ENCODE results near the gene CCDC157. TPM values are rescaled to one million over a fixed set of nuclear protein-coding genes. Genes with fewer than 3 reads are reported as not detected.

CCDC157 gene
- total and polyA plus RNA-seq, 2 of the 4 experiments (the other 2 are of a cell fraction), result 0.90 to 2.2 TPM

DNA sequence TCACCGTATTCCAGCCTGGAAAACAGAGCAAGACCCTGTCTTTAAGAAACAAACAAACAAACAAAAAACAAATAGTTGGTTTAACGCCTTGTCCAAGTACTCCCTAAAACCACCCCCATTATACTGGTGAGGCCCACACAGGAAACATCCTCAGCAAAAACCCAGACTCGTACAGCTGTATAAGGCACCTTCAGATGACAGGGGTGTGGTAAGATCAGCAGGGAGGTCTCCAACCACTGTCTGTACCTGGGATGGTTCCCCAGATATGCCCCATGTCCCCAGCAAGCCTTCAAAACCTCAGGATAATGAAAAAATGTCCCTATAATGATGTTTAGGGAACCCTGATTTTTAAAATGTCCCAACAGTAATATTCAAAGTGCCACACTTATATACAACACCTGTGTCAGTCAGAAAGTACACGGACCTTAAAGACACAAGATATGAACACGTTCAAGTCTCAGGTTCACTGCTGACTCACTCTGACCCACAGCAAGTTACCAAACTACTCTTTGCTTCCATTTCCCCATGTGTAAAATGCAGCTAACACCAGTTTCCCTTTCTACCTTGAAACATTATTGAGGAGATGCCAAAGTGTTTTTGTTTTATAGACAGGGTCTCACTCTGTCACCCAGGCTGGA is 9.4 kb upstream of the CCDC157 start:
- H3K14ac ChIP-seq (replicated peaks; ENCODE audit: low read depth, low read length), result no peak overlapping the region
- H3K23ac ChIP-seq (ENCODE audit: low read depth, low read length), result no peak overlapping the region
- intact Hi-C loops (cut with micrococcal nuclease) (no loop called here), in situ Hi-C loops (cut with MboI; ENCODE audit: low sequenced_read_pairs) (no loop called here), dilution Hi-C loops (cut with HindIII; ENCODE audit: low sequenced_read_pairs, unreplicated experiment) (no loop called here)
- H2BK120ac ChIP-seq (ENCODE audit: low read depth, low read length), result no peak overlapping the region
- no peak overlapping the region for H2BK5ac ChIP-seq (ENCODE audit: low read depth, low read length, poor library complexity, severe bottlenecking)
- no peak overlapping the region for H3K27ac ChIP-seq (ENCODE audit: insufficient read depth, low read length)
- DNase-seq (no peak), ATAC-seq (ENCODE audit: low read depth) (no peak)
- H3K27me3 ChIP-seq (ENCODE audit: control insufficient read depth, insufficient read depth, low read length), result no peaks in the 10 kb centered on the region
- H3K18ac ChIP-seq (ENCODE audit: low read depth, low read length), result no peak overlapping the region
- no peak overlapping the region for H2BK20ac ChIP-seq (ENCODE audit: low read depth, low read length)
- H2AFZ ChIP-seq (replicated peaks; ENCODE audit: low read length, poor library complexity), result no peak overlapping the region
- no peak overlapping the region for H3K4me2 ChIP-seq (ENCODE audit: low read depth, low read length)
- H2AK9ac ChIP-seq (replicated peaks; ENCODE audit: low read depth, low read length, poor library complexity), result no peak overlapping the region
- H3K9me3 ChIP-seq (ENCODE audit: control insufficient read depth, insufficient read depth, low read length), result no peaks in the 10 kb centered on the region
- peaks cover 22 to 67% of the 10 kb centered on the region in 2 experiments for H3K79me1 ChIP-seq (ENCODE audit: low read depth in 1 of 2, low read length in 2 of 2)
- no peak overlapping the region for H3K4ac ChIP-seq (ENCODE audit: low read depth, low read length)
- H4K8ac ChIP-seq (ENCODE audit: low read depth in 2 of 2, low read length in 2 of 2), result no peak overlapping the region
- CTCF ChIA-PET, result no interaction called here
- no peak overlapping the region for H3K56ac ChIP-seq (ENCODE audit: extremely low read depth, insufficient read depth, low read length)
- no peak overlapping the region for H4K91ac ChIP-seq (ENCODE audit: insufficient read depth, low read depth, low read length)
- H3K9ac ChIP-seq (ENCODE audit: low read depth, low read length), result no peak overlapping the region
- peaks cover 67% of the 10 kb centered on the region for H3K36me3 ChIP-seq (ENCODE audit: control insufficient read depth, insufficient read depth, low read length)
- BruUV-seq (replicated peaks), result no TSS peak
- 0 out of 2 replicates have a peak, but pooled peaks cover 2% of the 10 kb centered on the region for H3K4me1 ChIP-seq (ENCODE audit: control insufficient read depth, insufficient read depth, low read length)
- POLR2A ChIA-PET (ENCODE audit: unreplicated experiment), result no interaction called here
- H4K20me1 ChIP-seq (ENCODE audit: insufficient read depth, low read length), result peaks cover 26% of the 10 kb centered on the region
- no peak overlapping the region for H2BK15ac ChIP-seq (ENCODE audit: low read depth, low read length)
- H2AK5ac ChIP-seq (ENCODE audit: low read depth, low read length), result no peak overlapping the region
- H3K4me3 ChIP-seq (ENCODE audit: insufficient read depth, low read depth, low read length), result no peak overlapping the region
- no peak overlapping the region for H4K5ac ChIP-seq (ENCODE audit: low read depth, low read length)
- WGBS, 2 experiments (ENCODE audit: extremely low coverage in 2 of 2, insufficient read length in 1 of 2), result 82% methylated on average over 3 of the region's 5 CpGs; no CpG with 5 or more reads in 1 of the 2 experiments
- no peaks in the 10 kb centered on the region for H3K9me1 ChIP-seq (ENCODE audit: insufficient read depth, low read length)
- TF ChIP-seq RCOR1 (IDR thresholded peaks at IDR 0.05; ENCODE audit: insufficient replicate concordance, low read length) (no peak), RFX5 (IDR thresholded peaks at IDR 0.05; ENCODE audit: low read depth, low read length) (no peak), MAFK (IDR thresholded peaks at IDR 0.05; ENCODE audit: low read depth, low read length) (no peak), POLR2A (IDR thresholded peaks at IDR 0.05; ENCODE audit: low read depth, low read length) (no peak), CEBPB (IDR thresholded peaks at IDR 0.05; ENCODE audit: low read depth, low read length) (no peak), NFE2L2 (IDR thresholded peaks at IDR 0.05; ENCODE audit: low read depth, low read length) (no peak), MAZ (IDR thresholded peaks at IDR 0.05; ENCODE audit: borderline replicate concordance, low read depth, low read length) (no peak)

Measured in IMR-90 (cell line).